Fibroblast of peridontal ligament (primary cell): ENCODE measurements around the gene ANKRD33B.

Experiments
- DNase-seq: peaks from one replicate; pipeline ENCODE4 v3.0.0-alpha.2; 2010; ENCODE audit errors: extremely low read depth

The ANKRD33B gene

GRCh38 chr5:10578293-10578665, 14.4 kb downstream of the ANKRD33B start:
- DNase-seq: no peak

GRCh38 chr5:10578869-10579268, 15.0 kb downstream of the ANKRD33B start:
- no peak for DNase-seq

GRCh38 chr5:10579536-10580521, 16.0 kb downstream of the ANKRD33B start:
- DNase-seq: no peak

GRCh38 chr5:10580531-10581423, 16.9 kb downstream of the ANKRD33B start:
- no peak for DNase-seq

- no peak for DNase-seq
Measured at GRCh38 chr5:10581424-10581748, 17.5 kb downstream of the ANKRD33B start.

GRCh38 chr5:10581867-10582511, 18.1 kb downstream of the ANKRD33B start:
- peak; percentile 46 for DNase-seq

- DNase-seq: no peak
Measured at GRCh38 chr5:10582512-10582897, 18.6 kb downstream of the ANKRD33B start.

- DNase-seq: no peak
Measured at GRCh38 chr5:10583663-10584572, 20.0 kb downstream of the ANKRD33B start.

GRCh38 chr5:10584714-10585517, 21.0 kb downstream of the ANKRD33B start:
- DNase-seq: no peak

- no peak for DNase-seq
Measured at GRCh38 chr5:10585518-10585915, 21.6 kb downstream of the ANKRD33B start.

GRCh38 chr5:10586008-10586407, 22.1 kb downstream of the ANKRD33B start:
- DNase-seq: no peak

- DNase-seq: no peak
Measured at GRCh38 chr5:10586555-10586954, 22.7 kb downstream of the ANKRD33B start.

- no peak for DNase-seq
Measured at GRCh38 chr5:10588109-10588775, 24.4 kb downstream of the ANKRD33B start.

- no peak for DNase-seq
Measured at GRCh38 chr5:10588779-10589447, 25.0 kb downstream of the ANKRD33B start.

- peak; percentile 53 for DNase-seq
Measured at GRCh38 chr5:10590226-10590999, 26.5 kb downstream of the ANKRD33B start.

- DNase-seq: no peak
Measured at GRCh38 chr5:10591159-10591558, 27.3 kb downstream of the ANKRD33B start.

GRCh38 chr5:10591966-10592365, 28.1 kb downstream of the ANKRD33B start:
- DNase-seq: peak; percentile 39

- no peak for DNase-seq
Measured at GRCh38 chr5:10592601-10593000, 28.7 kb downstream of the ANKRD33B start.
